PC-3 (cell line): Measurements from ENCODE around the gene CAMTA1. TPM values are rescaled to one million over a fixed set of nuclear protein-coding genes. Genes with fewer than 3 reads are reported as not detected.

Experiments
- ATAC-seq: fragments of 200-7000 bp; cut with Tn5 transposase; 2 replicates; pipeline ENCODE4 v1.9.1; 2020; ENCODE audit warnings: mild to moderate bottlenecking, moderate library complexity
- BruUV-seq: library from RNA; stranded (reverse); fragments of 400-500 nt; replicated peaks from 2 replicates; lab custom pipeline; 2021; lab: Mats Ljungman, UMichigan
- CTCF ChIA-PET: fragments of 300-600 bp; sonication (Branson Sonifier 250); formaldehyde crosslinking; loops from one replicate; lab custom pipeline; 2022; ENCODE audit warnings: antibody characterized with exemption; lab: Charles Lee
- POLR2A ChIA-PET: fragments of 300-600 bp; sonication (Branson Sonifier 250); formaldehyde crosslinking; loops from one replicate; lab custom pipeline; 2022; ENCODE audit warnings: antibody characterized with exemption; ENCODE audit not compliant: unreplicated experiment; lab: Charles Lee
- DNase-seq: peaks from one replicate; pipeline ENCODE4 v3.0.0-alpha.2; 2015
- H2AFZ ChIP-seq: fragments of 300-600 bp; sonication (generic); 2 replicates; pipeline ENCODE4 v1.6.0; 2016; ENCODE audit warnings: antibody characterized with exemption, low read length
- H3F3A ChIP-seq: fragments of 300-600 bp; sonication (generic); one replicate; pipeline ENCODE4 v1.6.0; 2017; ENCODE audit warnings: antibody characterized with exemption, low read length, control low read depth, mild to moderate bottlenecking; ENCODE audit not compliant: unreplicated experiment
- H3K27ac ChIP-seq: fragments of 300-600 bp; sonication (generic); 2 replicates; pipeline ENCODE4 v1.5.1; 2016; ENCODE audit warnings: mild to moderate bottlenecking, low read length
- H3K27me3 ChIP-seq: fragments of 300-600 bp; sonication (generic); 2 replicates; pipeline ENCODE4 v1.6.1; 2016; ENCODE audit warnings: low read length, mixed read lengths
- H3K36me3 ChIP-seq: fragments of 300-600 bp; sonication (generic); 2 replicates; pipeline ENCODE4 v1.6.1; 2016; ENCODE audit warnings: low read depth, mixed run types, low read length, mixed read lengths
- H3K4me1 ChIP-seq: fragments of 300-600 bp; sonication (generic); 2 replicates; pipeline ENCODE4 v1.5.1; 2016; ENCODE audit warnings: low read length; ENCODE audit not compliant: insufficient read depth
- H3K4me2 ChIP-seq: fragments of 300-600 bp; sonication (generic); 2 replicates; pipeline ENCODE4 v1.6.0; 2016; ENCODE audit warnings: low read length
- H3K4me3 ChIP-seq: fragments of 300-600 bp; sonication (generic); 2 replicates; pipeline ENCODE4 v1.5.1; 2016; ENCODE audit warnings: mild to moderate bottlenecking, low read length, mixed read lengths
- H3K79me2 ChIP-seq: fragments of 300-600 bp; sonication (generic); 2 replicates; pipeline ENCODE4 v1.6.1; 2017; ENCODE audit warnings: low read length, mixed read lengths
- H3K9ac ChIP-seq: fragments of 300-600 bp; sonication (generic); 2 replicates; pipeline ENCODE4 v1.6.0; 2016; ENCODE audit warnings: mild to moderate bottlenecking, low read length
- H3K9me2 ChIP-seq: fragments of 300-600 bp; sonication (generic); replicated peaks from 2 replicates; pipeline ENCODE4 v1.6.1; 2016; ENCODE audit warnings: mixed run types, low read length, mixed read lengths
- H3K9me3 ChIP-seq: fragments of 300-600 bp; sonication (generic); 2 replicates; pipeline ENCODE4 v1.6.1; 2016; ENCODE audit warnings: low read length, mixed read lengths
- H4K20me1 ChIP-seq: fragments of 300-600 bp; sonication (generic); 2 replicates; pipeline ENCODE4 v1.6.1; 2016; ENCODE audit warnings: low read length, mixed read lengths
- CTCF ChIP-seq: fragments of 300-600 bp; sonication (generic); conservative IDR thresholded peaks from 2 replicates; pipeline ENCODE4 v1.5.1; 2017; ENCODE audit warnings: antibody characterized with exemption, low read depth, mild to moderate bottlenecking, low read length
- EZH2 ChIP-seq: fragments of 300-600 bp; sonication (generic); IDR thresholded peaks from one replicate; pipeline ENCODE4 v1.6.1; 2017; ENCODE audit warnings: antibody characterized with exemption, mild to moderate bottlenecking, low read length; ENCODE audit not compliant: unreplicated experiment
- EZH2phosphoT487 ChIP-seq: fragments of 300-600 bp; sonication (generic); IDR thresholded peaks from 2 replicates; pipeline ENCODE4 v1.6.1; 2018; ENCODE audit warnings: mild to moderate bottlenecking, antibody characterized with exemption, low read length, borderline replicate concordance
- intact Hi-C: fragments of 100-400 bp; cut with micrococcal nuclease; formaldehyde crosslinking; loops from 2 replicates; pipeline ENCODE4 v1.9.0; 2023
- total RNA-seq: library from RNA; depleted of rRNA; stranded (reverse); fragments of >200 nt; gene quantifications from 2 replicates; pipeline ENCODE4 v1.2.3, GENCODE V29; 2014

CAMTA1 gene
- total RNA-seq, 1 experiment from 2014 or later, result 40.8 TPM

GRCh38 chr1:6904476-6905170 is 119.4 kb downstream of the CAMTA1 start:
- Histone ChIP-seq H3K9me2 (no peaks in the 10 kb centered on the region), H2AFZ (no peak overlapping the region), H3K36me3 (no peaks in the 10 kb centered on the region), H3K27me3 (peaks cover 12% of the 10 kb centered on the region), H3K9me3 (no peaks in the 10 kb centered on the region), H4K20me1 (no peaks in the 10 kb centered on the region), H3F3A (no peaks in the 10 kb centered on the region), H3K9ac (no peak overlapping the region), H3K4me3 (no peak overlapping the region), H3K4me1 (no peaks in the 10 kb centered on the region), H3K4me2 (no peak overlapping the region), H3K27ac (no peak overlapping the region), H3K79me2 (no peaks in the 10 kb centered on the region)
- ATAC-seq (no peak), DNase-seq (no peak)
- no TSS peak for BruUV-seq
- intact Hi-C loops, result no loop called here
- CTCF ChIA-PET, result interaction anchor here (0.6 kb wide), 1 partner anchor 168 kb away, joined by 9 read pairs; no protein-coding TSS in a partner anchor
- POLR2A ChIA-PET, result no interaction called here
- no peak for TF ChIP-seq EZH2
- TF ChIP-seq CTCF, result no peak
- TF ChIP-seq EZH2phosphoT487, result no peak

GRCh38 chr1:6905331-6905730 is 120.1 kb downstream of the CAMTA1 start:
- no peak for DNase-seq
- Histone ChIP-seq H3F3A (no peaks in the 10 kb centered on the region), H3K4me2 (no peak overlapping the region), H4K20me1 (no peaks in the 10 kb centered on the region), H2AFZ (no peak overlapping the region), H3K9me2 (no peaks in the 10 kb centered on the region), H3K79me2 (no peaks in the 10 kb centered on the region), H3K27ac (no peak overlapping the region), H3K9ac (no peak overlapping the region), H3K9me3 (no peaks in the 10 kb centered on the region), H3K4me3 (no peak overlapping the region), H3K27me3 (peaks cover 12% of the 10 kb centered on the region), H3K4me1 (no peaks in the 10 kb centered on the region), H3K36me3 (no peaks in the 10 kb centered on the region)
- intact Hi-C loops, result no loop called here
- no peak for ATAC-seq
- CTCF ChIA-PET, result no interaction called here
- POLR2A ChIA-PET, result no interaction called here
- BruUV-seq, result no TSS peak
- TF ChIP-seq EZH2 (no peak), EZH2phosphoT487 (no peak), CTCF (no peak)

GRCh38 chr1:6905790-6906189 is 120.5 kb downstream of the CAMTA1 start:
- no peaks in the 10 kb centered on the region for H3K4me1 ChIP-seq
- H3K4me2 ChIP-seq, result no peak overlapping the region
- peaks cover 12% of the 10 kb centered on the region for H3K27me3 ChIP-seq
- ATAC-seq (no peak), DNase-seq (no peak)
- no peak overlapping the region for H3K4me3 ChIP-seq
- ChIA-PET CTCF (no interaction called here), POLR2A (no interaction called here)
- no peak overlapping the region for H2AFZ ChIP-seq
- no peaks in the 10 kb centered on the region for H3K36me3 ChIP-seq
- no peak for TF ChIP-seq EZH2phosphoT487
- TF ChIP-seq EZH2, result no peak
- TF ChIP-seq CTCF, result no peak
- no peaks in the 10 kb centered on the region for H3K9me3 ChIP-seq
- no peaks in the 10 kb centered on the region for H3K9me2 ChIP-seq
- no peaks in the 10 kb centered on the region for H3F3A ChIP-seq
- intact Hi-C loops, result no loop called here
- no peak overlapping the region for H3K27ac ChIP-seq
- H3K79me2 ChIP-seq, result no peaks in the 10 kb centered on the region
- no TSS peak for BruUV-seq
- H3K9ac ChIP-seq, result no peak overlapping the region
- no peaks in the 10 kb centered on the region for H4K20me1 ChIP-seq
